DND-41 (cell line): ENCODE measurements around the gene ATAD3C.
"Not testable (repeated sequence)": the region's sequence is repeated elsewhere in the genome, so short reads cannot be mapped to it uniquely, and the experiment has no call there.

Experiments
- ATAC-seq: fragments of 200-7000 bp; cut with Tn5 transposase; 3 replicates; pipeline ENCODE4 v1.9.1; 2021; ENCODE audit warnings: low read depth; ENCODE audit not compliant: insufficient read depth
- DNase-seq: peaks from one replicate; pipeline ENCODE4 v3.0.0-alpha.2; 2020
- H2AFZ ChIP-seq: 2 replicates; pipeline ENCODE4 v1.6.0; 2012; ENCODE audit warnings: low read depth, low read length
- H3K27ac ChIP-seq: 2 replicates; pipeline ENCODE4 v1.5.1; 2012; ENCODE audit warnings: low read length, inconsistent platforms
- H3K27me3 ChIP-seq: fragments of 200-600 bp; sonication (generic); 2 replicates; pipeline ENCODE4 v1.6.0; 2012; ENCODE audit warnings: low read length, mild to moderate bottlenecking, inconsistent platforms; ENCODE audit not compliant: insufficient read depth, poor library complexity
- H3K36me3 ChIP-seq: 2 replicates; pipeline ENCODE4 v1.5.1; 2012; ENCODE audit warnings: low read length, inconsistent platforms; ENCODE audit not compliant: insufficient read depth
- H3K4me1 ChIP-seq: 2 replicates; pipeline ENCODE4 v1.5.1; 2012; ENCODE audit warnings: mild to moderate bottlenecking, low read length; ENCODE audit not compliant: insufficient read depth
- H3K4me2 ChIP-seq: 2 replicates; pipeline ENCODE4 v1.6.0; 2012; ENCODE audit warnings: mild to moderate bottlenecking, moderate library complexity, low read length, inconsistent platforms; ENCODE audit not compliant: insufficient read depth
- H3K4me3 ChIP-seq, 2 experiments: fragments of 200-600 bp in 1 of 2; shearing (Covaris generic) in 1 of 2; 2 replicates each; pipeline ENCODE4 v1.5.1; 2012 to 2016; ENCODE audit warnings: inconsistent platforms in 2 of 2, low read length in 2 of 2, mild to moderate bottlenecking in 2 of 2, low read depth in 1 of 2, moderate library complexity in 1 of 2
- H3K79me2 ChIP-seq: 2 replicates; pipeline ENCODE4 v1.6.0; 2012; ENCODE audit warnings: low read length, inconsistent platforms; ENCODE audit not compliant: insufficient read depth
- H3K9ac ChIP-seq: 2 replicates; pipeline ENCODE4 v1.6.0; 2012; ENCODE audit warnings: low read depth, mild to moderate bottlenecking, inconsistent platforms, low read length, moderate library complexity
- H3K9me3 ChIP-seq: 2 replicates; pipeline ENCODE4 v1.5.1; 2012; ENCODE audit warnings: low read length, moderate library complexity, mild to moderate bottlenecking, inconsistent platforms; ENCODE audit not compliant: insufficient read depth, severe bottlenecking
- H4K20me1 ChIP-seq: 2 replicates; pipeline ENCODE4 v1.6.0; 2012; ENCODE audit warnings: low read length; ENCODE audit not compliant: insufficient read depth
- EZH2 ChIP-seq: IDR thresholded peaks from 3 replicates; pipeline ENCODE4 v1.6.1; 2012; ENCODE audit warnings: borderline replicate concordance, low read depth, mild to moderate bottlenecking, moderate library complexity, low read length, inconsistent platforms; ENCODE audit not compliant: severe bottlenecking
- TF ChIP-seq, protein P1 (sequence below): IDR thresholded peaks from 2 replicates; pipeline ENCODE4 v1.5.1; 2012; ENCODE audit warnings: borderline replicate concordance, low read length, moderate library complexity, mild to moderate bottlenecking; ENCODE audit not compliant: poor library complexity, severe bottlenecking; ENCODE audit errors: extremely low read depth

ATAD3C gene

DNA sequence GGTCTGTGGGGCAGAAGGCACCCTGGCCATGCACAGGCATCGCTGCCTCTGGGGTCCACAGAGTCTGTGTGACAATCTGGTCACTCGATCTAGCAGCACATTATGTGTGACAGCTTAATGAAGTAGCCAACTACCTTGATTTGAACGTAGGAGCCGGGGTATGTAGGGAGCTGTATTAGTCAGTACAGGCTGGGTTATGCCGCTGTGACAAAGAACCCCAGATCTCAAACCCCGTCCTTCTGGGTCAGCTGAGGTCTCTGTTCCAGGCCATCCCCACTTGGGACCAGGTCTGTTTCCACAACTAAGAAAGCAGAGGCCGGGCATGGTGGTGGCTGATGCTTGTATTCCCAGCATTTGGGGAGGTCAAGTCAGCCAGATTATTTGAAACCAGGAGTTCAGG is 13.8 kb downstream of the ATAD3C start:
- TF ChIP-seq EZH2, result no peak
- TF ChIP-seq, protein P1, sequence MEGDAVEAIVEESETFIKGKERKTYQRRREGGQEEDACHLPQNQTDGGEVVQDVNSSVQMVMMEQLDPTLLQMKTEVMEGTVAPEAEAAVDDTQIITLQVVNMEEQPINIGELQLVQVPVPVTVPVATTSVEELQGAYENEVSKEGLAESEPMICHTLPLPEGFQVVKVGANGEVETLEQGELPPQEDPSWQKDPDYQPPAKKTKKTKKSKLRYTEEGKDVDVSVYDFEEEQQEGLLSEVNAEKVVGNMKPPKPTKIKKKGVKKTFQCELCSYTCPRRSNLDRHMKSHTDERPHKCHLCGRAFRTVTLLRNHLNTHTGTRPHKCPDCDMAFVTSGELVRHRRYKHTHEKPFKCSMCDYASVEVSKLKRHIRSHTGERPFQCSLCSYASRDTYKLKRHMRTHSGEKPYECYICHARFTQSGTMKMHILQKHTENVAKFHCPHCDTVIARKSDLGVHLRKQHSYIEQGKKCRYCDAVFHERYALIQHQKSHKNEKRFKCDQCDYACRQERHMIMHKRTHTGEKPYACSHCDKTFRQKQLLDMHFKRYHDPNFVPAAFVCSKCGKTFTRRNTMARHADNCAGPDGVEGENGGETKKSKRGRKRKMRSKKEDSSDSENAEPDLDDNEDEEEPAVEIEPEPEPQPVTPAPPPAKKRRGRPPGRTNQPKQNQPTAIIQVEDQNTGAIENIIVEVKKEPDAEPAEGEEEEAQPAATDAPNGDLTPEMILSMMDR, result no peak
- Histone ChIP-seq H3K36me3 (no peaks in the 10 kb centered on the region), H3K27me3 (no peaks in the 10 kb centered on the region), H3K4me2 (no peak overlapping the region), H3K4me1 (no peaks in the 10 kb centered on the region), H3K79me2 (no peaks in the 10 kb centered on the region), H3K27ac (no peak overlapping the region), H2AFZ (no peak overlapping the region), H3K9ac (no peak overlapping the region), H3K9me3 (no peaks in the 10 kb centered on the region), H4K20me1 (no peaks in the 10 kb centered on the region), H3K4me3 (no peak overlapping the region)
- ATAC-seq (no peak), DNase-seq (no peak)

DNA sequence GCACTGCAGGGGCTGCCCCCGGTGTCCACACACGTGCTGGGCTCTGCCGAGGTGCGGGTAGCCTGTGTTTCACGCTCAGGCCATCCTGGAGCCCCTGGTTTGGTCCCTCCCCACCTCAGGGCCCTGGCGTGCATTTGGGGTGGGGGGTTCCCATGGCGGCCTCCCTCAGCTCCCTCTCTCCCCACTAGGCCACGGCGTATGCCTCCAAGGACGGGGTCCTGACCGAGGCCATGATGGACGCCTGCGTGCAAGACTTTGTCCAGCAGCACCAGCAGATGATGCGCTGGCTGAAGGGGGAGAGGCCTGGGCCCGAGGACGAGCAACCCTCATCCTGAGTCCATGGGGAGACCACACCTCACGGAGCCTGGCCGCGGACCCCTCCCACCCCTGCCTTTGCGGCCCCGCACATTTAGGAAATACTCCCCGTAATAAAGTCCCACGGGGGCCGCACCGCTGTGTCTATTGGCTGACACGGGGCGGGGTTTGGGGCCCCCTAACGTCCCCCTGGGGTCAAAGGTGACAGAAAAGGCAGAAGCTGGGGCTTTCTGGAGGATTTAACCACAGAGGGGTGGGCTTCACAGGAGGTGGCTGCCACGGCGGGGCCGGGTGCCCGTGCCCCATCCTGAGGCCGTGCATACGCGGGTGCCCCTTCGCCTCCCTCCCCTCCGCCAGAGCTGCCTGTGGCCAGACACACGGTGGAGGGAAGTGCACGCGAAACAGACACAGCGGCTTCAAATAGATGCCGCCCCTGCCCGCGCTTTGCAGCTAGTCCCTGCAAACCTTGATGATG is 18.9 kb downstream of the ATAD3C start:
- ATAC-seq, H3K9me3 ChIP-seq, H3K27me3 ChIP-seq, H3K4me3 ChIP-seq, H3K36me3 ChIP-seq, DNase-seq, H3K27ac ChIP-seq, H3K4me2 ChIP-seq, H4K20me1 ChIP-seq, H3K9ac ChIP-seq, H2AFZ ChIP-seq: not testable (repeated sequence)
- H3K79me2 ChIP-seq, result peaks cover 26% of the 10 kb centered on the region
- H3K4me1 ChIP-seq, result peaks cover 23% of the 10 kb centered on the region

DNA sequence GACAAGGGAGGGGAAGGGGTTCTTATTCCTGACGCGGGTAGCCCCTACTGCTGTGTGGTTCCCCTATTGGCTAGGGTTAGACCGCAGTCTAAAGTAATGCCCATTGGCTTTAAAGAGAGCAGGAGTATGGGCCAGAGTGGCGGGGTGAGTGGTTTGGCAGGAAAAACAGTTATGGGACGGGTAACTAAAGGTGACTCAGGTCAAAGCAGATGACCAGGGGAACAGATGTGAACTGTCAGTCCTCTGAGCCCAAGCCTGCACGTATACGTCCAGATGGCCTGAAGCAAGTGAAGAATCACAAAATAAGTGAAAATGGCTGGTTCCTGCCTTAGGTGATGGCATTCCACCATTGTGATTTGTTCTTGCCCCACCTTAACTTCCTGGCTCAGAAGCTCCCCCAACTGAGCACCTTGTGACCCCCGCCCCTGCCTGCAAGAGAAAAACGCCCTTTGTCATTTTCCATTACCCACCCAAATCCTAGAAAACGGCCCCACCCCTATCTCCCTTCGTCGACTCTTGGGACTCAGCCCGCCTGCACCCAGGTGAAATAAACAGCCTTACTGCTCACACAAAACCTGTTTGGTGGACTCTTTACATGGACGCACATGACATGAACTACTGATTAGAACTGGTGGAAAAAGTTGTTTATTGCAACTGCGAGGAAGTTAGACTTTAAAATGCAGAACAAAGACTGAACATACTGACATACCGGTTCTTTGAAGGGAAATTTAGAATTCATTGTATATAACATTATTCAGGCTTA is 21.3 kb downstream of the ATAD3C start:
- H3K4me2 ChIP-seq, result peak overlapping the region; percentile 79
- peak overlapping the region; percentile 68 for H3K27ac ChIP-seq
- peaks cover 8% of the 10 kb centered on the region for H3K36me3 ChIP-seq
- peak overlapping the region; percentile 62 to 70 for H3K4me3 ChIP-seq
- H3K9me3 ChIP-seq, result no peaks in the 10 kb centered on the region
- ATAC-seq, result no peak
- no peak for TF ChIP-seq EZH2
- TF ChIP-seq, protein P1, result no peak
- DNase-seq, result peak; percentile 41
- H3K27me3 ChIP-seq, result no peaks in the 10 kb centered on the region
- H4K20me1 ChIP-seq, result peaks cover 16% of the 10 kb centered on the region
- H3K9ac ChIP-seq, result peak overlapping the region; percentile 72
- H3K79me2 ChIP-seq, result peaks cover 43% of the 10 kb centered on the region
- H3K4me1 ChIP-seq, result peaks cover 34% of the 10 kb centered on the region
- peak overlapping the region; percentile 95 for H2AFZ ChIP-seq
